PC-9 (cell line): ENCODE data around the gene ERGIC1. TPM values are rescaled to one million over a fixed set of nuclear protein-coding genes. Genes with fewer than 3 reads are reported as not detected.
"Not testable (repeated sequence)": the region's sequence is repeated elsewhere in the genome, so short reads cannot be mapped to it uniquely, and the experiment has no call there.

ENCODE experiments used
- BruUV-seq: library from RNA; stranded (reverse); fragments of 400-500 nt; replicated peaks from 2 replicates; lab custom pipeline; 2021; lab: Mats Ljungman, UMichigan
- CTCF ChIA-PET: fragments of 300-600 bp; sonication (Branson Sonifier 250); formaldehyde crosslinking; loops from one replicate; lab custom pipeline; 2022; ENCODE audit warnings: antibody characterized with exemption; lab: Charles Lee
- POLR2A ChIA-PET: fragments of 300-600 bp; sonication (Branson Sonifier 250); formaldehyde crosslinking; loops from one replicate; lab custom pipeline; 2022; ENCODE audit warnings: antibody characterized with exemption; ENCODE audit not compliant: unreplicated experiment; lab: Charles Lee
- DNase-seq, 2 experiments: peaks; one replicate each; pipeline versions ENCODE4 v3.0.0 to v3.0.0-alpha.2; 2015 to 2022; ENCODE audit warnings: mixed read lengths in 1 of 2
- H2AFZ ChIP-seq: fragments of 200-600 bp; sonication (generic); 2 replicates; pipeline ENCODE4 v1.8.1; 2017; ENCODE audit warnings: antibody characterized with exemption
- H3F3A ChIP-seq: fragments of 200-600 bp; sonication (generic); 2 replicates; pipeline ENCODE4 v1.8.1; 2017; ENCODE audit warnings: antibody characterized with exemption, mild to moderate bottlenecking, low read depth; ENCODE audit not compliant: insufficient read depth
- H3K27ac ChIP-seq: fragments of 200-600 bp; sonication (generic); 2 replicates; pipeline ENCODE4 v1.6.1; 2016; ENCODE audit warnings: mixed run types
- H3K27me3 ChIP-seq: fragments of 200-600 bp; sonication (generic); 2 replicates; pipeline ENCODE4 v1.6.1; 2016; ENCODE audit warnings: low read depth, mixed run types; ENCODE audit not compliant: insufficient read depth
- H3K36me3 ChIP-seq: fragments of 200-600 bp; sonication (generic); 2 replicates; pipeline ENCODE4 v1.6.1; 2016; ENCODE audit warnings: low read depth, mixed run types
- H3K4me1 ChIP-seq: fragments of 200-600 bp; sonication (generic); replicated peaks from 2 replicates; pipeline ENCODE4 v1.6.1; 2016; ENCODE audit warnings: mixed run types; ENCODE audit not compliant: insufficient read depth
- H3K4me2 ChIP-seq: fragments of 200-600 bp; sonication (generic); 2 replicates; pipeline ENCODE4 v1.6.1; 2017; ENCODE audit warnings: mixed run types
- H3K4me3 ChIP-seq: fragments of 200-600 bp; sonication (generic); 2 replicates; pipeline ENCODE4 v1.6.1; 2016; ENCODE audit warnings: mixed run types
- H3K79me2 ChIP-seq: fragments of 200-600 bp; sonication (generic); 2 replicates; pipeline ENCODE4 v1.6.1; 2017; ENCODE audit warnings: low read depth, mixed run types
- H3K9me2 ChIP-seq: fragments of 200-600 bp; sonication (generic); 2 replicates; pipeline ENCODE4 v1.8.1; 2017; ENCODE audit warnings: mild to moderate bottlenecking; ENCODE audit not compliant: insufficient read depth
- H3K9me3 ChIP-seq: fragments of 200-600 bp; sonication (generic); 2 replicates; pipeline ENCODE4 v1.8.1; 2016; ENCODE audit warnings: low read depth; ENCODE audit not compliant: insufficient read depth
- H4K20me1 ChIP-seq: fragments of 200-600 bp; sonication (generic); 2 replicates; pipeline ENCODE4 v1.8.1; 2017; ENCODE audit not compliant: insufficient read depth
- EZH2 ChIP-seq: fragments of 200-600 bp; sonication (generic); IDR thresholded peaks from 2 replicates; pipeline ENCODE4 v1.8.0; 2017; ENCODE audit warnings: antibody characterized with exemption, low read depth
- intact Hi-C: fragments of 100-400 bp; cut with micrococcal nuclease; formaldehyde crosslinking; loops from one replicate; pipeline ENCODE4 v1.10.0; 2022; ENCODE audit not compliant: unreplicated experiment
- total RNA-seq: library from RNA; stranded (reverse); gene quantifications from 2 replicates; pipeline ENCODE4 v1.2.3, GENCODE V29; 2021
- TF ChIP-seq, protein P1 (sequence below): fragments of 200-600 bp; sonication (generic); conservative IDR thresholded peaks from 2 replicates; pipeline ENCODE4 v1.6.1; 2017; ENCODE audit warnings: mixed run types, antibody characterized with exemption, mild to moderate bottlenecking, moderate library complexity

Gene ERGIC1
- total RNA-seq, 1 experiment from 2014 or later: 159 TPM

DNA sequence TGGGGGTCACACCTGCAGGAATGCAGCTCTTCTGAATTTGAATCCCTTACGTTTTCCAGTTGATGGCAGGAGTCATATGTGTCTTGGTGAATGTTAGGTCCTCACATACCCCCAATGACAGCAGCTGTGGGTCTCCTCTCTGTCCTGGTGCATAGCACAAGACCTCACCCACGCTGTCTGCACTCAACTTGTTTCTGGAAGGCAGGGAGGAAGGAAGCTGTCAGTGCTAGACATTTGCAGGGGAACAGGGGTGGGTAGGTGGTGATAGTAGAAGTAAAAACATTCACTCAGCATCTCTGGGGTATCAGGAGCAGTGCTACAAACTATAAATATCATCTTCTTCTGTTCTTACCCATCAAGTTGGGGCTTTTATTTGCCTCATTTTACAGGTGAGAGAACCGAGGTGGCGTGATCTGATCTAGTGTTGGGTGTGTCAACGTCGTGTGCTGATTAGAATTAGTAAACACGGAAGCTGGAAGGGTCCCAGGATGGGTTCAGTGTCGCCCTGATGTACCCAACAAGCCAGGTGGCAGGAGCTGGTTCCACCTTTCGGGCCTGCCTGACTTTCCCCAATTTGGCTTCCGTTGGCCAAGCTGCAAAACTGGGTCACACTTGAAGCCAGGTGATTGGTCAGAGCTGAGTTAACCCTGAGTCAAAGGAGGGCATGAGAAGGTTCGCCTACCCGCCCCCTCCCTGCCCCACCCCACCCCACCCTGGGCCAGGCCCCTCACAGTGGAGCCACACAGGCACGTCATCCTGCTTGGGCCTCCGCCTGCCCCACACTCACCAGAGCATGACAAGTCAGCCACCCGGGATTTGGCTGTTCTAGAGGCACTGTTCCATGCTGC lies 15.8 kb downstream of the ERGIC1 start:
- intact Hi-C loops: no loop called here
- Histone ChIP-seq H3K4me1 (peaks cover 6% of the 10 kb centered on the region; the same call in 1 of the 2 replicates), H3K9me2 (no peaks in the 10 kb centered on the region), H3F3A (peaks cover 9% of the 10 kb centered on the region; the same call in 1 of the 2 replicates), H3K4me2 (no peak overlapping the region), H3K9me3 (no peaks in the 10 kb centered on the region), H3K36me3 (0 out of 2 replicates have a peak, but pooled peaks cover 5% of the 10 kb centered on the region), H3K27ac (no peak overlapping the region), H4K20me1 (no peaks in the 10 kb centered on the region), H3K4me3 (no peak overlapping the region), H3K79me2 (peaks cover 65% of the 10 kb centered on the region), H2AFZ (no peak overlapping the region), H3K27me3 (no peaks in the 10 kb centered on the region)
- ChIA-PET CTCF (no interaction called here), POLR2A (no interaction called here)
- no peak for TF ChIP-seq EZH2
- TF ChIP-seq, protein P1, sequence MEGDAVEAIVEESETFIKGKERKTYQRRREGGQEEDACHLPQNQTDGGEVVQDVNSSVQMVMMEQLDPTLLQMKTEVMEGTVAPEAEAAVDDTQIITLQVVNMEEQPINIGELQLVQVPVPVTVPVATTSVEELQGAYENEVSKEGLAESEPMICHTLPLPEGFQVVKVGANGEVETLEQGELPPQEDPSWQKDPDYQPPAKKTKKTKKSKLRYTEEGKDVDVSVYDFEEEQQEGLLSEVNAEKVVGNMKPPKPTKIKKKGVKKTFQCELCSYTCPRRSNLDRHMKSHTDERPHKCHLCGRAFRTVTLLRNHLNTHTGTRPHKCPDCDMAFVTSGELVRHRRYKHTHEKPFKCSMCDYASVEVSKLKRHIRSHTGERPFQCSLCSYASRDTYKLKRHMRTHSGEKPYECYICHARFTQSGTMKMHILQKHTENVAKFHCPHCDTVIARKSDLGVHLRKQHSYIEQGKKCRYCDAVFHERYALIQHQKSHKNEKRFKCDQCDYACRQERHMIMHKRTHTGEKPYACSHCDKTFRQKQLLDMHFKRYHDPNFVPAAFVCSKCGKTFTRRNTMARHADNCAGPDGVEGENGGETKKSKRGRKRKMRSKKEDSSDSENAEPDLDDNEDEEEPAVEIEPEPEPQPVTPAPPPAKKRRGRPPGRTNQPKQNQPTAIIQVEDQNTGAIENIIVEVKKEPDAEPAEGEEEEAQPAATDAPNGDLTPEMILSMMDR: no peak
- no peak for DNase-seq
- no TSS peak for BruUV-seq

DNA sequence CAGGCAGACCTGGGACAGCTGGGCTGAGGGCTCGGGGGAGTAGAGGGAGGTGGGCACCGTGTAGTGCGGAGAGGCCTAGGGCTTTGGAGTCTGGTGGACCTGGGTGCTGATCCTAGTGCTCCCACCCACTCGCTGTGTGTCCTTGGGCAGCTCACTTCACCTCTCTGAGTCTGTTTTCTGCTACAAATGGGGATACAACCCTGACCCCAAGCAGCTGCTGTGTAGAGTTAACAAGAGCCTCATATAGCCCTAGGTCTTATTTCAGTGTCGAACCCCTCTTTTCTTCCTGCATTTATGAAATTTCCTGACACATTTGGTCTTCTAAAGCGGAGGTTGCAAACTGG lies 16.4 kb downstream of the ERGIC1 start:
- Histone ChIP-seq H3K27me3 (no peaks in the 10 kb centered on the region), H3K9me3 (no peaks in the 10 kb centered on the region), H3K9me2 (no peaks in the 10 kb centered on the region), H3K4me2 (no peak overlapping the region), H3K27ac (no peak overlapping the region), H3K4me1 (peaks cover 6% of the 10 kb centered on the region; the same call in 1 of the 2 replicates), H3K36me3 (0 out of 2 replicates have a peak, but pooled peaks cover 5% of the 10 kb centered on the region), H3K79me2 (peaks cover 67% of the 10 kb centered on the region), H4K20me1 (no peaks in the 10 kb centered on the region), H2AFZ (no peak overlapping the region), H3K4me3 (no peak overlapping the region), H3F3A (peaks cover 9% of the 10 kb centered on the region; the same call in 1 of the 2 replicates)
- ChIA-PET POLR2A (no interaction called here), CTCF (no interaction called here)
- intact Hi-C loops: no loop called here
- no peak for DNase-seq
- no TSS peak for BruUV-seq
- TF ChIP-seq EZH2: no peak
- TF ChIP-seq, protein P1: no peak

DNA sequence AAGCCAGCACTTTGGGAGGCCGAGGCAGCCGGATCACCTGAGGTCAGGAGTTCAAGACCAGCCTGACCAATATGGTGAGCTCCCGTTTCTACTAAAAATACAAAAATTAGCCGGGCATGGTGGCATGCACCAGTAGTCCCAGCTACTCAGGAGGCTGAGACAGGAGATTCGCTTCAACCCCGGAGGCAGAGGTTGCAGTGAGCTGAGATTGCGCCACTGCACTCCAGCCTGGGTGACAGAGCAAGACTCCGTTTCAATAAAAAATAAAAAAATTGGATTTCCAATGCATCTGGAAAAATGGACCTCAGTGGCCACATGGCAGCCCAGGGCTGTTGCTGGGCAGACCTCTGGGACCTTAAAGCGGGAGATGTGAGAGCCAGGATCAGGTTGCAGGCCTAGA lies 17.2 kb downstream of the ERGIC1 start:
- H3K9me3 ChIP-seq, H3K4me1 ChIP-seq: not testable (repeated sequence)
- CTCF ChIA-PET: interaction anchor here (0.7 kb wide), 1 partner anchor 153 kb away, joined by 4 read pairs; no protein-coding TSS in a partner anchor

More for the DNA sequence above, 17.2 kb downstream of the ERGIC1 start:
- POLR2A ChIA-PET, H2AFZ ChIP-seq, H3K4me3 ChIP-seq, H4K20me1 ChIP-seq, H3K36me3 ChIP-seq, H3K27ac ChIP-seq, H3K27me3 ChIP-seq, BruUV-seq, intact Hi-C loops, DNase-seq, H3K4me2 ChIP-seq, H3K9me2 ChIP-seq: not testable (repeated sequence)
- Histone ChIP-seq H3K79me2 (peaks cover 70% of the 10 kb centered on the region), H3F3A (peaks cover 15% of the 10 kb centered on the region; the same call in 1 of the 2 replicates)
